ENCODE data around the gene ARMC12.

DNA sequence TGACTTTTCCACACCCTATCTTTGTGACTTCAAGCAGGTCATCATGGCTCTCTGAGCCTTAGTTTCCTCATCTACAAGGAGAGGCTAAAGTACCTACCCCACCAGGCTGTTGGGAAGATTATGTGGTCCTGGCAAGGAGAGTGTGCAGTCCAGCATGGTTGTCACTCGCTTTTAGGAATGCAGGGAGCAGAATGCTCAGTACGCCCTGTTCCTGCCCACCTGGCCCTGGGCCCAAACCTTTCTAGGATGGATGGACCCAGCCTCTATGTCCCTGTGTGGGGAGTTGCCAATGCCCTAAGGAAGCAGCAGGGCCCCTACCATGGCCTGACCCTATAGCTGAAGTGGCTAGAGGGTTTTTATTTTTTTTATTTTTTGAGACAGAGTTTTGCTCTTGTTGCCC lies 41.6 kb downstream of the ARMC12 start:
- TF ChIP-seq, protein P1, sequence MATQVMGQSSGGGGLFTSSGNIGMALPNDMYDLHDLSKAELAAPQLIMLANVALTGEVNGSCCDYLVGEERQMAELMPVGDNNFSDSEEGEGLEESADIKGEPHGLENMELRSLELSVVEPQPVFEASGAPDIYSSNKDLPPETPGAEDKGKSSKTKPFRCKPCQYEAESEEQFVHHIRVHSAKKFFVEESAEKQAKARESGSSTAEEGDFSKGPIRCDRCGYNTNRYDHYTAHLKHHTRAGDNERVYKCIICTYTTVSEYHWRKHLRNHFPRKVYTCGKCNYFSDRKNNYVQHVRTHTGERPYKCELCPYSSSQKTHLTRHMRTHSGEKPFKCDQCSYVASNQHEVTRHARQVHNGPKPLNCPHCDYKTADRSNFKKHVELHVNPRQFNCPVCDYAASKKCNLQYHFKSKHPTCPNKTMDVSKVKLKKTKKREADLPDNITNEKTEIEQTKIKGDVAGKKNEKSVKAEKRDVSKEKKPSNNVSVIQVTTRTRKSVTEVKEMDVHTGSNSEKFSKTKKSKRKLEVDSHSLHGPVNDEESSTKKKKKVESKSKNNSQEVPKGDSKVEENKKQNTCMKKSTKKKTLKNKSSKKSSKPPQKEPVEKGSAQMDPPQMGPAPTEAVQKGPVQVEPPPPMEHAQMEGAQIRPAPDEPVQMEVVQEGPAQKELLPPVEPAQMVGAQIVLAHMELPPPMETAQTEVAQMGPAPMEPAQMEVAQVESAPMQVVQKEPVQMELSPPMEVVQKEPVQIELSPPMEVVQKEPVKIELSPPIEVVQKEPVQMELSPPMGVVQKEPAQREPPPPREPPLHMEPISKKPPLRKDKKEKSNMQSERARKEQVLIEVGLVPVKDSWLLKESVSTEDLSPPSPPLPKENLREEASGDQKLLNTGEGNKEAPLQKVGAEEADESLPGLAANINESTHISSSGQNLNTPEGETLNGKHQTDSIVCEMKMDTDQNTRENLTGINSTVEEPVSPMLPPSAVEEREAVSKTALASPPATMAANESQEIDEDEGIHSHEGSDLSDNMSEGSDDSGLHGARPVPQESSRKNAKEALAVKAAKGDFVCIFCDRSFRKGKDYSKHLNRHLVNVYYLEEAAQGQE (IDR thresholded peaks at IDR 0.05; ENCODE audit: low read depth) = no peak
- TF ChIP-seq YY1 (IDR thresholded peaks at IDR 0.05; ENCODE audit: low read depth) = no peak

Measured in Ishikawa (cell line).